WTC11 (cell line): Measurements from ENCODE around the gene PSMA7. TPM values are rescaled to one million over a fixed set of nuclear protein-coding genes. Genes with fewer than 3 reads are reported as not detected.

ENCODE experiments used
- ATAC-seq: fragments of 200-7000 bp; cut with Tn5 transposase; 2 replicates; pipeline ENCODE4 v1.10.0; 2021; ENCODE audit warnings: mild to moderate bottlenecking, moderate library complexity
- CTCF ChIA-PET: fragments of 300-600 bp; sonication (Branson Sonifier 250); formaldehyde crosslinking; loops from one replicate; lab custom pipeline; 2021; ENCODE audit warnings: antibody characterized with exemption; lab: Charles Lee
- POLR2A ChIA-PET: fragments of 350-600 bp; sonication (Branson Sonifier 250); formaldehyde crosslinking; loops from one replicate; lab custom pipeline; 2021; ENCODE audit warnings: antibody characterized with exemption; lab: Charles Lee
- DNase-seq: peaks from one replicate; pipeline ENCODE4 v3.0.0; 2021; ENCODE audit warnings: low spot score
- H3K27ac Mint-ChIP-seq: 2 replicates; pipeline ENCODE4 v1.8.0; 2021; ENCODE audit warnings: mixed read lengths
- H3K27me3 Mint-ChIP-seq: 2 replicates; pipeline ENCODE4 v1.8.0; 2021; ENCODE audit warnings: low read depth, mild to moderate bottlenecking, moderate library complexity, mixed read lengths
- H3K36me3 Mint-ChIP-seq: 2 replicates; pipeline ENCODE4 v1.8.0; 2021; ENCODE audit warnings: mixed read lengths
- H3K4me1 Mint-ChIP-seq: 2 replicates; pipeline ENCODE4 v1.8.0; 2022; ENCODE audit warnings: mixed read lengths
- H3K4me3 Mint-ChIP-seq: 2 replicates; pipeline ENCODE4 v1.8.0; 2021; ENCODE audit warnings: mild to moderate bottlenecking, moderate library complexity, mixed read lengths
- H3K9me3 Mint-ChIP-seq: 2 replicates; pipeline ENCODE4 v1.8.0; 2021; ENCODE audit warnings: mixed read lengths
- GRHL2 ChIP-seq: fragments of 250-450 bp; sonication (Bioruptor Pico); IDR thresholded peaks from 2 replicates; pipeline ENCODE4 v1.8.0; 2022; ENCODE audit warnings: mild to moderate bottlenecking, moderate library complexity; ENCODE audit not compliant: insufficient replicate concordance, severe bottlenecking
- IRF2 ChIP-seq: sonication (generic); formaldehyde crosslinking; IDR thresholded peaks from 2 replicates; pipeline ENCODE4 v1.8.0; 2022; ENCODE audit warnings: low read depth, missing genetic modification reagents, borderline replicate concordance
- JUN ChIP-seq: sonication (generic); formaldehyde crosslinking; IDR thresholded peaks from 2 replicates; pipeline ENCODE4 v1.8.0; 2023; ENCODE audit warnings: mild to moderate bottlenecking, missing genetic modification reagents
- NFATC4 ChIP-seq: fragments of 250-450 bp; sonication (Bioruptor Pico); IDR thresholded peaks from 2 replicates; pipeline ENCODE4 v1.9.0; 2021; ENCODE audit warnings: mild to moderate bottlenecking
- SOX15 ChIP-seq: fragments of 250-450 bp; sonication (Bioruptor Pico); IDR thresholded peaks from 2 replicates; pipeline ENCODE4 v1.9.0; 2021; ENCODE audit warnings: mild to moderate bottlenecking
- SP1 ChIP-seq: sonication (generic); formaldehyde crosslinking; conservative IDR thresholded peaks from 2 replicates; pipeline ENCODE4 v1.8.1; 2022; ENCODE audit warnings: missing genetic modification reagents
- TP53 ChIP-seq: sonication (generic); formaldehyde crosslinking; IDR thresholded peaks from 2 replicates; pipeline ENCODE4 v1.8.1; 2023; ENCODE audit warnings: mild to moderate bottlenecking, missing genetic modification reagents
- total RNA-seq: library from RNA; stranded (reverse); gene quantifications from 3 replicates; pipeline ENCODE4 v1.2.3, GENCODE V29; 2021
- TF ChIP-seq, protein P1 (sequence below): sonication (generic); formaldehyde crosslinking; IDR thresholded peaks from 2 replicates; pipeline ENCODE4 v1.8.1; 2023; ENCODE audit warnings: mild to moderate bottlenecking, missing genetic modification reagents
- TF ChIP-seq, protein P2 (sequence below): fragments of 250-450 bp; sonication (Bioruptor Pico); IDR thresholded peaks from 2 replicates; pipeline ENCODE4 v2.1.2; 2022; ENCODE audit warnings: mild to moderate bottlenecking, moderate library complexity
- TF ChIP-seq, protein P3 (sequence below): sonication (generic); formaldehyde crosslinking; IDR thresholded peaks from 2 replicates; pipeline ENCODE4 v1.8.1; 2022; ENCODE audit warnings: low read depth, mild to moderate bottlenecking, moderate library complexity, missing genetic modification reagents, borderline replicate concordance
- TF ChIP-seq, protein P4 (sequence below): sonication (generic); formaldehyde crosslinking; IDR thresholded peaks from 2 replicates; pipeline ENCODE4 v1.8.1; 2023; ENCODE audit warnings: mild to moderate bottlenecking, missing genetic modification reagents, borderline replicate concordance
- TF ChIP-seq, protein P5 (sequence below): sonication (generic); formaldehyde crosslinking; conservative IDR thresholded peaks from 2 replicates; pipeline ENCODE4 v1.8.1; 2022; ENCODE audit warnings: mild to moderate bottlenecking, missing genetic modification reagents
- TF ChIP-seq, protein P6 (sequence below): sonication (generic); formaldehyde crosslinking; IDR thresholded peaks from 2 replicates; pipeline ENCODE4 v1.8.1; 2023; ENCODE audit warnings: mild to moderate bottlenecking, missing genetic modification reagents, moderate library complexity
- TF ChIP-seq, protein P7 (sequence below): sonication (generic); formaldehyde crosslinking; IDR thresholded peaks from 2 replicates; pipeline ENCODE4 v1.8.1; 2023; ENCODE audit warnings: mild to moderate bottlenecking, missing genetic modification reagents

The PSMA7 gene
- total RNA-seq, 1 experiment from 2014 or later, result 364 TPM

DNA sequence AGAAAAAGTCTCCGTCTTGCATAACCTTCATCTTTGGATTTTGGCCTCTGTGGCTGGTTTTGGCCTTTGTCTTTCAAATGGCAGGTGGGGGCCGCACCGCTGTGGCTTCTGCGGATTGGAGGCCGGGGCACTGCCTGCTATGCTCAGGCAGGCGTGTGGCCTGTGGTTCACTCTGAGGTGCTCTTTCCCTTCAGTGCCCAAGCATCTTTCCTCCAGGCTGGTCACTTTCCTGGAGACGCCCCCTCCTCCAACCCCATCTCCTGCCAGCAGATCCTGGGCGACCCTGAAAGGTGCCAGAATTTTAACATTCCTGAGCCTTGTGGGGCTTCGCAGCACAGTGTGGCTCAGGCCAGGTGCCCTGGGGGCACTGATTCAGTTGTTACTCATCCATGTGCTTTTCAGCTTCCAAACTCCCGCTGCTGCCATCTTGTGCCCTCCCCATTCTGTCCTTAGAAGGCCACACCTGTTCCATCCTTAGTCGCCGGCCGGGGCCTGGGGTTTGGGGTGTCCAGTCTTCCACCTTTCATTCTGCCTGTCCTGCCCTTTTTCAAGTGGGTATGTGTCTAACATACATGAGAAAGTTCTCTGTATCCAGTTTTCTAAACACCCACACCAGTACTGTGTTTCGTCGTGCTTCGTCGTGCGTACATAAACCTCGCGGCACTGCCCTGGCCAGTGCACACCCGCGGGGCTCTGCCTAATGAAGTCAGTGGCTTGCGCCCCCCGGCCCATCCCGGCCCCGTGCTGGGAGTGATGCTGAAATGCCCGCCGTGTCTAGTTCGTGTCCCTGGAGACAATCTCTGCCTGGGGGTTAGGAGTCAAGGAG, 12.4 kb upstream of the PSMA7 start:
- H3K27ac Mint-ChIP-seq, result peak overlapping the region; percentile 95
- peaks cover 28% of the 10 kb centered on the region for H3K4me1 Mint-ChIP-seq
- ChIA-PET CTCF (interaction anchor here (0.6 to 2.1 kb wide), 8 partner anchors 9 to 213 kb away, joined by 3 to 28 read pairs (median 5); partner anchors contain the start of genes PSMA7 and SS18L1), POLR2A (interaction anchor here (0.6 kb wide), 1 partner anchor 214 kb away, joined by 3 read pairs; no protein-coding TSS in a partner anchor)
- peak; percentile 17; the same call in 1 of the 2 replicates for ATAC-seq
- TF ChIP-seq NFATC4 (CRISPR knock-in tag) (no peak), JUN (CRISPR knock-in tag) (no peak), SOX15 (CRISPR knock-in tag) (no peak), SP1 (no peak)
- TF ChIP-seq, protein P1, sequence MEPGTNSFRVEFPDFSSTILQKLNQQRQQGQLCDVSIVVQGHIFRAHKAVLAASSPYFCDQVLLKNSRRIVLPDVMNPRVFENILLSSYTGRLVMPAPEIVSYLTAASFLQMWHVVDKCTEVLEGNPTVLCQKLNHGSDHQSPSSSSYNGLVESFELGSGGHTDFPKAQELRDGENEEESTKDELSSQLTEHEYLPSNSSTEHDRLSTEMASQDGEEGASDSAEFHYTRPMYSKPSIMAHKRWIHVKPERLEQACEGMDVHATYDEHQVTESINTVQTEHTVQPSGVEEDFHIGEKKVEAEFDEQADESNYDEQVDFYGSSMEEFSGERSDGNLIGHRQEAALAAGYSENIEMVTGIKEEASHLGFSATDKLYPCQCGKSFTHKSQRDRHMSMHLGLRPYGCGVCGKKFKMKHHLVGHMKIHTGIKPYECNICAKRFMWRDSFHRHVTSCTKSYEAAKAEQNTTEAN, result no peak
- TF ChIP-seq, protein P2, sequence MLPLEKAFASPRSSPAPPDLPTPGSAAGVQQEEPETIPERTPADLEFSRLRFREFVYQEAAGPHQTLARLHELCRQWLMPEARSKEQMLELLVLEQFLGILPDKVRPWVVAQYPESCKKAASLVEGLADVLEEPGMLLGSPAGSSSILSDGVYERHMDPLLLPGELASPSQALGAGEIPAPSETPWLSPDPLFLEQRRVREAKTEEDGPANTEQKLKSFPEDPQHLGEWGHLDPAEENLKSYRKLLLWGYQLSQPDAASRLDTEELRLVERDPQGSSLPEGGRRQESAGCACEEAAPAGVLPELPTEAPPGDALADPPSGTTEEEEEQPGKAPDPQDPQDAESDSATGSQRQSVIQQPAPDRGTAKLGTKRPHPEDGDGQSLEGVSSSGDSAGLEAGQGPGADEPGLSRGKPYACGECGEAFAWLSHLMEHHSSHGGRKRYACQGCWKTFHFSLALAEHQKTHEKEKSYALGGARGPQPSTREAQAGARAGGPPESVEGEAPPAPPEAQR (CRISPR knock-in tag), result no peak
- TF ChIP-seq, protein P3, sequence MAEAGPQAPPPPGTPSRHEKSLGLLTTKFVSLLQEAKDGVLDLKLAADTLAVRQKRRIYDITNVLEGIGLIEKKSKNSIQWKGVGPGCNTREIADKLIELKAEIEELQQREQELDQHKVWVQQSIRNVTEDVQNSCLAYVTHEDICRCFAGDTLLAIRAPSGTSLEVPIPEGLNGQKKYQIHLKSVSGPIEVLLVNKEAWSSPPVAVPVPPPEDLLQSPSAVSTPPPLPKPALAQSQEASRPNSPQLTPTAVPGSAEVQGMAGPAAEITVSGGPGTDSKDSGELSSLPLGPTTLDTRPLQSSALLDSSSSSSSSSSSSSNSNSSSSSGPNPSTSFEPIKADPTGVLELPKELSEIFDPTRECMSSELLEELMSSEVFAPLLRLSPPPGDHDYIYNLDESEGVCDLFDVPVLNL (CRISPR knock-in tag), result no peak
- TF ChIP-seq, protein P4, sequence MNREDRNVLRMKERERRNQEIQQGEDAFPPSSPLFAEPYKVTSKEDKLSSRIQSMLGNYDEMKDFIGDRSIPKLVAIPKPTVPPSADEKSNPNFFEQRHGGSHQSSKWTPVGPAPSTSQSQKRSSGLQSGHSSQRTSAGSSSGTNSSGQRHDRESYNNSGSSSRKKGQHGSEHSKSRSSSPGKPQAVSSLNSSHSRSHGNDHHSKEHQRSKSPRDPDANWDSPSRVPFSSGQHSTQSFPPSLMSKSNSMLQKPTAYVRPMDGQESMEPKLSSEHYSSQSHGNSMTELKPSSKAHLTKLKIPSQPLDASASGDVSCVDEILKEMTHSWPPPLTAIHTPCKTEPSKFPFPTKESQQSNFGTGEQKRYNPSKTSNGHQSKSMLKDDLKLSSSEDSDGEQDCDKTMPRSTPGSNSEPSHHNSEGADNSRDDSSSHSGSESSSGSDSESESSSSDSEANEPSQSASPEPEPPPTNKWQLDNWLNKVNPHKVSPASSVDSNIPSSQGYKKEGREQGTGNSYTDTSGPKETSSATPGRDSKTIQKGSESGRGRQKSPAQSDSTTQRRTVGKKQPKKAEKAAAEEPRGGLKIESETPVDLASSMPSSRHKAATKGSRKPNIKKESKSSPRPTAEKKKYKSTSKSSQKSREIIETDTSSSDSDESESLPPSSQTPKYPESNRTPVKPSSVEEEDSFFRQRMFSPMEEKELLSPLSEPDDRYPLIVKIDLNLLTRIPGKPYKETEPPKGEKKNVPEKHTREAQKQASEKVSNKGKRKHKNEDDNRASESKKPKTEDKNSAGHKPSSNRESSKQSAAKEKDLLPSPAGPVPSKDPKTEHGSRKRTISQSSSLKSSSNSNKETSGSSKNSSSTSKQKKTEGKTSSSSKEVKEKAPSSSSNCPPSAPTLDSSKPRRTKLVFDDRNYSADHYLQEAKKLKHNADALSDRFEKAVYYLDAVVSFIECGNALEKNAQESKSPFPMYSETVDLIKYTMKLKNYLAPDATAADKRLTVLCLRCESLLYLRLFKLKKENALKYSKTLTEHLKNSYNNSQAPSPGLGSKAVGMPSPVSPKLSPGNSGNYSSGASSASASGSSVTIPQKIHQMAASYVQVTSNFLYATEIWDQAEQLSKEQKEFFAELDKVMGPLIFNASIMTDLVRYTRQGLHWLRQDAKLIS (CRISPR knock-in tag), result no peak
- H3K27me3 Mint-ChIP-seq, result no peaks in the 10 kb centered on the region
- no peak for DNase-seq
- peaks cover 35% of the 10 kb centered on the region for H3K36me3 Mint-ChIP-seq
- H3K9me3 Mint-ChIP-seq, result peaks cover 8% of the 10 kb centered on the region
- no peak overlapping the region for H3K4me3 Mint-ChIP-seq

DNA sequence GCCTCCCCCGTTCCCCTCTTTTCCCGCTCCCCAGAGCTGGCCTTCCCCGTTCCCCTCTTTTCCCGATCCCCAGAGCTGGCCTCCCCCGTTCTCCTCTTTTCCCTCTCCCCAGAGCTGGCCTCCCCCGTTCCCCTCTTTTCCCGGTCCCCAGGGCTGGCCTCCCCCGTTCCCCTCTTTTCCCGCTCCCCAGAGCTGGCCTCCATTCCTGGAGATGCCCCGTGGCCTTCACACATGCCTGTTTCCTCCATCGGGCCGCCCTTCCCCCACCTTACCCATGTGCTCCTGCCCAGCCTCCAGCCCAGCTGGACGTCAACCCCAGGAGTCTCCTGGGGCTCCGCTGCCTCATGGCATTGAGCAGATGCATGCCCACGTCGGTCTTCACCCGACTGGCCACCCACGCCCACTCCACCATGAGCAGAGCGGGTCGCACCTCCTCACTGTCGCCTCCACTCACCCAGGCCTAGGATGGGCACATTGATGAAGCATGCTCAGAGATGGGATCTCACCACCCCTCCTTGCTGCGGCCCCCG, 8.7 kb upstream of the PSMA7 start:
- CTCF ChIA-PET, result no interaction called here
- no peak for DNase-seq
- no peaks in the 10 kb centered on the region for H3K27me3 Mint-ChIP-seq

More for the DNA sequence above, 8.7 kb upstream of the PSMA7 start:
- TF ChIP-seq, protein P5, sequence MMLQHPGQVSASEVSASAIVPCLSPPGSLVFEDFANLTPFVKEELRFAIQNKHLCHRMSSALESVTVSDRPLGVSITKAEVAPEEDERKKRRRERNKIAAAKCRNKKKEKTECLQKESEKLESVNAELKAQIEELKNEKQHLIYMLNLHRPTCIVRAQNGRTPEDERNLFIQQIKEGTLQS, result no peak
- TF ChIP-seq TP53 (CRISPR knock-in tag) (no peak), IRF2 (CRISPR knock-in tag) (no peak), GRHL2 (no peak), SOX15 (CRISPR knock-in tag) (no peak)
- TF ChIP-seq, protein P6, sequence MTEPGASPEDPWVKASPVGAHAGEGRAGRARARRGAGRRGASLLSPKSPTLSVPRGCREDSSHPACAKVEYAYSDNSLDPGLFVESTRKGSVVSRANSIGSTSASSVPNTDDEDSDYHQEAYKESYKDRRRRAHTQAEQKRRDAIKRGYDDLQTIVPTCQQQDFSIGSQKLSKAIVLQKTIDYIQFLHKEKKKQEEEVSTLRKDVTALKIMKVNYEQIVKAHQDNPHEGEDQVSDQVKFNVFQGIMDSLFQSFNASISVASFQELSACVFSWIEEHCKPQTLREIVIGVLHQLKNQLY (CRISPR knock-in tag), result no peak
- TF ChIP-seq, protein P7, sequence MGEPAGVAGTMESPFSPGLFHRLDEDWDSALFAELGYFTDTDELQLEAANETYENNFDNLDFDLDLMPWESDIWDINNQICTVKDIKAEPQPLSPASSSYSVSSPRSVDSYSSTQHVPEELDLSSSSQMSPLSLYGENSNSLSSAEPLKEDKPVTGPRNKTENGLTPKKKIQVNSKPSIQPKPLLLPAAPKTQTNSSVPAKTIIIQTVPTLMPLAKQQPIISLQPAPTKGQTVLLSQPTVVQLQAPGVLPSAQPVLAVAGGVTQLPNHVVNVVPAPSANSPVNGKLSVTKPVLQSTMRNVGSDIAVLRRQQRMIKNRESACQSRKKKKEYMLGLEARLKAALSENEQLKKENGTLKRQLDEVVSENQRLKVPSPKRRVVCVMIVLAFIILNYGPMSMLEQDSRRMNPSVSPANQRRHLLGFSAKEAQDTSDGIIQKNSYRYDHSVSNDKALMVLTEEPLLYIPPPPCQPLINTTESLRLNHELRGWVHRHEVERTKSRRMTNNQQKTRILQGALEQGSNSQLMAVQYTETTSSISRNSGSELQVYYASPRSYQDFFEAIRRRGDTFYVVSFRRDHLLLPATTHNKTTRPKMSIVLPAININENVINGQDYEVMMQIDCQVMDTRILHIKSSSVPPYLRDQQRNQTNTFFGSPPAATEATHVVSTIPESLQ, result no peak
- Mint-ChIP-seq H3K4me1 (peaks cover 50% of the 10 kb centered on the region), H3K36me3 (peaks cover 32% of the 10 kb centered on the region), H3K4me3 (no peak overlapping the region), H3K9me3 (peaks cover 8% of the 10 kb centered on the region), H3K27ac (peak overlapping the region; percentile 25; the same call in 1 of the 2 replicates)
- POLR2A ChIA-PET, result no interaction called here
- ATAC-seq, result no peak
